ENCODE measurements around the gene METTL1. TPM values are rescaled to one million over a fixed set of nuclear protein-coding genes. Genes with fewer than 3 reads are reported as not detected.

METTL1 gene
- total RNA-seq, 1 experiment from 2014 or later, result 4.3 TPM

GRCh38 chr12:57753756-57754337 lies 18.1 kb downstream of the METTL1 start:
- no peak for DNase-seq (ENCODE audit: low spot score)

GRCh38 chr12:57752668-57753000 lies 19.3 kb downstream of the METTL1 start:
- DNase-seq (ENCODE audit: low spot score), result no peak

- peak; percentile 99 for DNase-seq (ENCODE audit: low spot score)
Measured at GRCh38 chr12:57751788-57752667, 19.9 kb downstream of the METTL1 start, which contains the start of gene CDK4. Gene CDK4, minus strand, starts transcription at chr12:57752310. Its CDS starts 593 bp downstream, at chr12:57751717.

GRCh38 chr12:57751432-57751787 lies 20.5 kb downstream of the METTL1 start:
- no peak for DNase-seq (ENCODE audit: low spot score)

GRCh38 chr12:57750561-57751431 lies 21.1 kb downstream of the METTL1 start:
- DNase-seq (ENCODE audit: low spot score), result no peak

- no peak for DNase-seq (ENCODE audit: low spot score)
Measured at GRCh38 chr12:57749061-57749460, 22.8 kb downstream of the METTL1 start.

GRCh38 chr12:57746025-57746424 lies 25.9 kb downstream of the METTL1 start:
- no peak for DNase-seq (ENCODE audit: low spot score)

GRCh38 chr12:57745485-57745881 lies 26.4 kb downstream of the METTL1 start:
- DNase-seq (ENCODE audit: low spot score), result no peak

GRCh38 chr12:57744777-57745484 lies 27.0 kb downstream of the METTL1 start, which contains the start of gene TSPAN31:
Gene TSPAN31, plus strand, starts transcription at chr12:57745039. Its CDS starts 116 bp downstream, at chr12:57745155.
- DNase-seq (ENCODE audit: low spot score), result peak; percentile 97

- DNase-seq (ENCODE audit: low spot score), result no peak
Measured at GRCh38 chr12:57744194-57744776, 27.6 kb downstream of the METTL1 start.

GRCh38 chr12:57743769-57744168 lies 28.1 kb downstream of the METTL1 start:
- no peak for DNase-seq (ENCODE audit: low spot score)

GRCh38 chr12:57741844-57742738 lies 29.8 kb downstream of the METTL1 start:
- no peak for DNase-seq (ENCODE audit: low spot score)

GRCh38 chr12:57741413-57741789 lies 30.5 kb downstream of the METTL1 start:
- DNase-seq (ENCODE audit: low spot score), result no peak

GRCh38 chr12:57740656-57741412 lies 31.1 kb downstream of the METTL1 start:
- no peak for DNase-seq (ENCODE audit: low spot score)

- DNase-seq (ENCODE audit: low spot score), result no peak
Measured at GRCh38 chr12:57739914-57740538, 31.9 kb downstream of the METTL1 start.

GRCh38 chr12:57739387-57739786 lies 32.5 kb downstream of the METTL1 start:
- no peak for DNase-seq (ENCODE audit: low spot score)

- DNase-seq (ENCODE audit: low spot score), result no peak
Measured at GRCh38 chr12:57738661-57739237, 33.2 kb downstream of the METTL1 start, which contains the start of gene AGAP2. Gene AGAP2, minus strand, starts transcription at chr12:57738742. Its CDS starts 496 bp downstream, at chr12:57738246.
